ENCODE results near the gene KDM4F.
"Not testable (repeated sequence)": the region's sequence is repeated elsewhere in the genome, so short reads cannot be mapped to it uniquely, and the experiment has no call there.

KDM4F gene

DNA sequence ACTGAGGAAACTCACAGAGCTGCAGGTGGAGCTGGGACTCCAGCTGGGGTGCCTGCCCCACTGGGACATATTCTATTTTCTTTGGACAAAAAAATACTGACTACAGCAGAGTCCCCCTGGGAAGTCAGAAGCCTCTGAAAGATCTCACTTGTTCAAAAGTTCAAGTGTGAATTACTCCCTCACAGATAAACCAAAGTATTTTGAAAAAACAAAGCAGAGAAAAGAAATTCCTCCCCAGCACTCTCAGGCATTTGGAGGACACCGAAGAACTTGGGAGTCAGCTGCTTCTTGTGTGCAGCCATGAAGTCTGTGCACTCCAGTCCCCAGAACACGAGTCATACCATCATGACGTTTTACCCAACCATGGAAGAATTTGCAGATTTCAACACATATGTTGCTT is at the start of gene KDM4F:
KDM4F (plus strand) TSS at position 301 of the 400 bp plus-strand sequence.
- not testable (repeated sequence) for DNase-seq

DNA sequence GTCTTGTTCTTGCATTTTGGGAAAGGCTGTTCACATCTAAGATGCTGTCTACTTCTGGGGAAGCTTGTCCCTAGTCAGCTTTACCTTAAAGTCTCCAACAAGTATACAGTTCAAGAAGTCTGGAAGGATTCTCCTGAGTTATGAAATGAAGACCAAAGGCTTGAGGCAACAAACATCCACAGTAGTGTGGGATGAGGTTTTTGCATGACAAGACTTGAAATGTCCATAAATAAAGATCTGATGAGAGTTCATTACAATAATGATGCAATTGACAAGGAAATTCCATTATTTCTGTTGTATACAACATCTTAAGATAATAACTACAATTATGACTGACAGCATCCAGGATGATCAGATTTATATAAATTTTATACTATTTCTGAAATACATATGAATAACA is 45.5 kb upstream of the KDM4F start:
- DNase-seq: no peak

DNA sequence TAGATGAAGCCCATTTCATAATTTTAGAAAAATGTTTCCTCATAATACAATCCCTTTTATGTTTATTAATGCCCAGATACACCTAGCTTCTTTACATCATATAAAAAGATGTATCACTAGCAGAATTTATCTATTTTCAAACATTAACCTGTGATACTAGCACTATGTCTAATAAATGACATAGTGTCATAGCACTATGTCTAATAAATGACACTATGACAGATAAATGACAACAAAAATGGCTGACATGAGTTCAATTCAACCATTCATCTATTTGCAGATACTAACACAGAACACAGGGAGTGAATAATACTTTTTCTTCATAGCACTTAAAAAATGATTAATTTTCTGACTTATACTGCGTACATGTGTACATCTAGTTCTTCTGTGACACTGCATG is 43.6 kb upstream of the KDM4F start:
- DNase-seq: no peak

DNA sequence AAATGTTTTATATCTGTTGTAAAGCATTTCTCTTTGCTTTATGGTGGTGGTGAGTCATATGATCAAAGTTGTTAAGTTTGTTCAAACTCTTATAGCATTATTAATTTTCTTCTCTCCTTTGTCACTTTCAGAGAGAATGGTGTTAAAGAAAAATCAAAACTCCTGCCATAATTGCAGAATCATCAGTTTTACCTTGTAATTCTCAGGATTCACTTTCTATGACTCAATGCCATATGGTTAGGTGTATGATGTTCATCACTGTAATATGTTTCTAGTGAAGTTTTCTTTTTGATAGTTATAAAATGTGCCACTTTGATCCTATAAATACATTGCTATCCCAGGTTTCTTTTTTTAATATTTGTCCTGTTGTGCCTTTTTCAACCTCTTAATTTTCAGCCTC is 37.8 kb upstream of the KDM4F start:
- DNase-seq: no peak

DNA sequence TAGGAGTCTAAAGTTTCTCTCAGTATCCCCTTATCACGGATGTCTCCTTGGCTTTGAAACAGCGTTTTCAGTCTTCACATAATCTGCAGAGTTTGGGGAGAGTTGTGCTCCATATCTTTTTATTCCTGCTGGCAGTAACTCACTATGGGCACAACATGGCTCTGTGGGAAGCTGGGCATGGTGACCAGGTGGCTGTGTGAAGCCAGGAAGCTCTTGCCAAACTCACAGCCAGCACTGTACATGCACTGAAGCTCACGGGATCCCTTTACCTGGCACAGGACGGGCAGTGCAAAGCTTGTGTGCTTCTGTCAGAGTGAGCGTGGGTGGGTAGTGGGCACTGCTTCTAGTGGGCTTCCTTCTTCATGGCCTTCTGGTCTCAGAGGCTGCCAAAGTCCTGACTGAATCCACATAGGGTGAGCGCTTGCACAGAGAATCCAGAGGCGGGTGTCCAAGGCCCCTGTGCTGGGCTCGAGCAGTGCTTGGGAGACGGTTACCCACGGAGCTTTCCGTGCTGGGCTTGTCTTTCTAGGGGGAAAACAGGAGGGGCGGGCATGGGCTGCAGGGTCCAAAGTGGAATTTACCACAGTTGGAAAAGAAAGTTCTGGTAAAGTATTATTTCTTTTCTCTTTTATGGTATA is 34.9 kb upstream of the KDM4F start:
- no peak for DNase-seq

DNA sequence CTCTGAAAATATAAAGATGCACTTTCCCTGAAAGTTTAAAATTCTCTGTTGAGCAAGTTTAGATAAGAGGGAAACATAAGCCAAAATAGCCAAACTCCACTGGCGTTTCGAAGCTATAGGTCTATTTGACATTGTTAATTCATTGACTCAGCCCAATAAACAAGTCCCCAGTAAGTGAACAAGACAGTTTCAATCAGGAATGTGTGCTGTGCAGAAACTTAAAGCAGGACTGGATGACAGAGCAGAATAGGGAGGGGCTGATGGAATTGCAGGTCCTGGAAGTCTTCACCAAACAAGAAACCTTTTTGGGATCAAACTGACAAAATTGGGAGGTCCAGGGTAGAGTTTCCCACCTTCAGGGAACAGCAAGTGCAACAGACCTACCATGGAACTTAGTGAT is 33.1 kb upstream of the KDM4F start:
- no peak for DNase-seq

DNA sequence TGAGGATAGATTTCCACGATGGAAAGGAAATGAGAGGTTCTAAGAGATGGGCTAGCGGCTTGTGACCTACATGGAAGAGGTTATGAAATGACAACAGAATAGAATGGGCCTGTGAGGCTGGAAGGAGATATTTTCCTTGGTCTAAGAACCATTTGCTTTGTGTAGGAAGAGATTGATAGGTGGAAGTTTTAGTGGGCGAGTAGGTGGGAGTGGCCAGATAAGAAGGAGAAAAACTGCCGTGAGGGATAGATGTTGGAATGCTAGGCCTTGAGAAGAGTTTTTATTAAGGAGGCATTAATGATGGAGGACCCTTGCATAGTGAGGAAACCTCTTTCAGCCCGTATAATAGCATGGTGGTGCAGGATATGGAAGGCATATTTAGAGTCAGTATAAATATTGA is 27.8 kb upstream of the KDM4F start:
- DNase-seq: not testable (repeated sequence)

- DNase-seq: no peak
These were observed 24.3 kb upstream of the KDM4F start, which contains the start of gene KDM4E for GRCh38 chr11:95024958-95025357. Gene KDM4E (plus strand): TSS chr11:95025258. CDS start chr11:95025558, 300 bp downstream.

- DNase-seq: not testable (repeated sequence)
These were observed 23.6 kb upstream of the KDM4F start for GRCh38 chr11:95025594-95025993.

DNA sequence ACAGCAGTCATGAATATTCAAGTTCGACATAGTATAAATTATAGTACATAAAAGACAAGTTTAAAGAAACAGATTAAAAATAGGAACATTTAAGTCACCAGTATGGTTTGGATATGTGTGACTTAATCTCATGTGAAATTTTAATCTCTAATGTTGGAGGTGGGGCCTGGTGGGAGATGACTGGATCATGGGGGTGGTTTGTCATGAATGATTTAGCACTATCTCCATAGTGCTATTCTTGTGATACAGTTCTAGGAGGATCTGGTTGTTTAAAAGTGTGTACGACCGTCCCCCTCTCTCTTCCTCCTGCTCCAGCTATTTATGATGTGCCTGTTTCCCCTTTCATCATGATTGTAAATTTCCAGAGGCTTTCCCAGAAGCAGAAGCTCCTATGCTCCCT is 20.9 kb upstream of the KDM4F start:
- no peak for DNase-seq

DNA sequence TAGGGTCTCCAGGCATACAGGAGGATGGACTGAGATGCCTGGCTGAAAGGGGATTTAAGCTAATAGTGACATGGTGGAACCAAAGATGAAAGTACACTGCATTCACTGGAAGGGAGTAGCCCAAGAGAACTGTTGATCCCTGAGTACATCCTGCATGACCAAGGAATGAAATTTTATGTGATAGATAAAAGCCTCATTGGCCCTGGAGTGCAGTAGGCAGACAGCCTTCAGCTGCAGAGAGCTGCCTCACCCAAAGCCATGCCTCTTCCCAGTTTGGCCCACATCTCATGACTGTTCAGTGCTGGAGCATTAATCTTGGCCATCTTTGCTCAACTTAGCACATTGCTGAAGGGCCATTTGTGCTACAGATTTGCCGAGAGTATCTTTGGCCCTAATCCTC is 16.2 kb upstream of the KDM4F start:
- DNase-seq: no peak

- DNase-seq: no peak
These were observed 13.9 kb upstream of the KDM4F start for GRCh38 chr11:95035316-95035715.

GRCh38 chr11:95037356-95038035 is 11.7 kb upstream of the KDM4F start:
- not testable (repeated sequence) for DNase-seq

DNA sequence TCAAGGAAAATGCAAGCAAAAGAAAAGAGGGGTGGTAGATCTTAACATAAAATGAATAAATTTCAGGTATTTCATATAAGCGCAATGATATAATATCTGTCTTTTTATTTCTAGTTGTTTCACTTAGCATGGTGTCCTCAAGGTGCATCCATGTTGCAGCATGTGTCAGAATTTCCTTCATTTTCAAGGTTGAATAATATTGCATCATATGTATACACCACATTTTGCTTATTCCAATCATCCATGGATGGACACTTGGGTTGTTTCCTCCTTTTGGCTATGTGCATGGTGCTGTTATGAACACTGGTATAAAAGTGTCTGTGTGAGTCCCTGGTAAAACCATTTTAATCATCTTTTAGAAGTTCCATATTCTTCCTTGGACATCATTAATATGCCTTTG is 7.0 kb upstream of the KDM4F start:
- no peak for DNase-seq

- no peak for DNase-seq
These were observed 6.3 kb upstream of the KDM4F start for GRCh38 chr11:95042906-95043305.

- no peak for DNase-seq
These were observed 5.2 kb upstream of the KDM4F start for GRCh38 chr11:95044010-95044409.

DNA sequence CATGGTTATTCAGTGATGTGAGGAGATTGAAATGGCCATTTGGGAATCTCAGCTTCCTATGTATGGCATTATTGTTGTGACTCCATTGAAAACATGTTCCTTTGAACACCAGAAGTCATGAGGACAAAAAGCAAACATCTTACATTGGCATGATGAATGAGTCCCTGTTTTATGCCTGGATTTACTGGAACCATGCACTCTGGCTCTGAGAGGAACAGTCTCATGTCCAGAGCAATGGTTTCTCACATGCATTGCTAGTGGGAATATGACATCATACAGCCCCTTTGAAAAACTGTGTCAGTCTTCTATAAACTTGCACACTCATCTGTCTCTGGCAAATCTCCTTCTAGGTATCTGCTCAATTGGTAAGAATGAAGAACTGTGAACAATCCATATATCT is 3.4 kb upstream of the KDM4F start:
- no peak for DNase-seq

- no peak for DNase-seq
These were observed 1.5 kb downstream of the KDM4F start for GRCh38 chr11:95050595-95051202.

- no peak for DNase-seq
These were observed 5.1 kb downstream of the KDM4F start for GRCh38 chr11:95054356-95054755.

DNA sequence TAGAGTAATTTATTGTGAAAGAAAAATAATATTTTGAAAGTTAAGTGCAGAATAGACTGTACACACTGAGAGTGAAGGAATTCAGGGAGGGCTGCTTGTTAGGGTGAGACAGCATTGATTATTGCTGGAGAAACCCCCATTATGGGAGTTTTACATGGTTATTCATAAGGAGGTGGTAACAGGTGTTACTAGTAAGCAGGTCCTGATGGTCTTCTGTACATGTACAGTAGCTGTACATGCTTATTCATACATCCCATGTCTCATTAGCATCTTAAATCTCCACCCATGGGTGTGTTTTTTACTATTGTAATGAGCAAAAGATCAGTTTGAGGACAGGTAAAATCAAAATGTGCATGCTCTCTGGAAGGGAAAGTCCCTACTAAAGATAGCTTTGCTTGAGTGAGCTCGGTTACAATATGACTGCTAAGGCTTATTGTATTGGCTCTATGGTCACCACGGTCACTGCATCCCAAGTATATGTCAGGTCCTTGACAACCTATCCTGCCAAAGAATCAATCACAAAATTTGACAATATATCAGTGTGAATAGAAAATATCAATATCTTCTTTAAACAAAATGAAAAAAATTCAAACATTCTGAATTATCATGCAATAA is 6.2 kb downstream of the KDM4F start:
- DNase-seq: no peak

- no peak for DNase-seq
These were observed 8.7 kb downstream of the KDM4F start for GRCh38 chr11:95057959-95058358.

DNA sequence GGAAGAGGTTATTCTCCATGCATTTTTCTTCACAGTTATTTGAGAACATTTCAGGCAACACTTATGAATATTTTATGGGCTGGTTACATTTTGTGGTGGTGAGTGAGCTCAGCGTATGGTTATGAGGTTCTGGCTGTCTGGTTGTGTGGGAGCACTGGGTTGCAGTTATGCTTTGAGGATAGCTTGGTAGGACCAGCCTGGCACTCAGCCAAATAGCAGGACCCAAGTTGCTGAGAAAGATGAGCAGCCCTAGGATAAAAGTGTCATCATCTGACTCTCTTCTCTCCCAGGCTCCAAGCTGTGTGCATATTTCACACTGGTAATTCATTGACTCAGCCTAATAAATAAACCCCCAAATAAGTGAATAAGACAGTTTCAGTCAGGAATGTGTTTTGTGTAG is 9.4 kb downstream of the KDM4F start:
- DNase-seq: no peak

- DNase-seq: no peak
These were observed 9.8 kb downstream of the KDM4F start for GRCh38 chr11:95059046-95059445.

GRCh38 chr11:95065336-95065735 is 16.1 kb downstream of the KDM4F start:
- no peak for DNase-seq

All from activated effector memory CD4-positive, alpha-beta T cell treated with anti-CD3 and anti-CD28 coated beads, Interleukin-2, amount 50 U/mL, for 16 hours (primary cell).